IMR-90 (cell line): ENCODE measurements around the gene CEACAM3. TPM values are rescaled to one million over a fixed set of nuclear protein-coding genes. Genes with fewer than 3 reads are reported as not detected.
A peak's percentile ranks its signal among the peaks of the same experiment; 100 is the strongest.

Source experiments
- ATAC-seq: fragments of 200-7000 bp; cut with Tn5 transposase; 2 replicates; pipeline ENCODE4 v1.9.1; 2020; ENCODE audit warnings: low read depth, mild to moderate bottlenecking, moderate library complexity
- BruUV-seq: library from RNA; stranded (reverse); fragments of 400-500 nt; replicated peaks from 2 replicates; lab custom pipeline; 2021; lab: Mats Ljungman, UMichigan
- CTCF ChIA-PET: fragments of 300-600 bp; formaldehyde crosslinking; extraction: SDS; loops from one replicate; lab custom pipeline; 2021; ENCODE audit warnings: antibody characterized with exemption; lab: Yijun Ruan, JAX
- POLR2A ChIA-PET: fragments of 300-600 bp; sonication (Branson Sonifier 250); formaldehyde crosslinking; loops from one replicate; lab custom pipeline; 2022; ENCODE audit warnings: antibody characterized with exemption; ENCODE audit not compliant: unreplicated experiment; lab: Charles Lee
- DNase-seq: peaks from one replicate; pipeline ENCODE4 v3.0.0; 2013
- H2AFZ ChIP-seq: replicated peaks from 2 replicates; pipeline ENCODE3; 2013; ENCODE audit warnings: low read length, mild to moderate bottlenecking; ENCODE audit not compliant: poor library complexity
- H2AK5ac ChIP-seq: 2 replicates; pipeline ENCODE4 v1.6.1; 2013; ENCODE audit warnings: low read depth, low read length, inconsistent platforms
- H2AK9ac ChIP-seq: replicated peaks from 2 replicates; pipeline ENCODE3; 2013; ENCODE audit warnings: mild to moderate bottlenecking, low read depth, low read length, moderate library complexity; ENCODE audit not compliant: poor library complexity
- H2BK120ac ChIP-seq: 2 replicates; pipeline ENCODE4 v1.6.1; 2013; ENCODE audit warnings: low read depth, low read length, inconsistent platforms
- H2BK15ac ChIP-seq: 3 replicates; pipeline ENCODE4 v1.6.1; 2013; ENCODE audit warnings: low read depth, low read length, inconsistent platforms
- H2BK20ac ChIP-seq: 2 replicates; pipeline ENCODE4 v1.6.1; 2013; ENCODE audit warnings: low read depth, mild to moderate bottlenecking, inconsistent platforms, low read length, moderate library complexity
- H2BK5ac ChIP-seq: 2 replicates; pipeline ENCODE4 v1.6.1; 2013; ENCODE audit warnings: mild to moderate bottlenecking, low read depth, low read length, inconsistent platforms; ENCODE audit not compliant: poor library complexity, severe bottlenecking
- H3K14ac ChIP-seq: replicated peaks from 2 replicates; pipeline ENCODE4 v1.6.1; 2013; ENCODE audit warnings: low read depth, low read length, inconsistent platforms
- H3K18ac ChIP-seq: 2 replicates; pipeline ENCODE4 v1.6.1; 2013; ENCODE audit warnings: low read depth, low read length, control low read depth
- H3K23ac ChIP-seq: 2 replicates; pipeline ENCODE4 v1.6.1; 2013; ENCODE audit warnings: low read depth, low read length, inconsistent platforms
- H3K27ac ChIP-seq: 2 replicates; pipeline ENCODE4 v1.5.1; 2013; ENCODE audit warnings: mild to moderate bottlenecking, control low read depth, low read length; ENCODE audit not compliant: insufficient read depth
- H3K27me3 ChIP-seq: 2 replicates; pipeline ENCODE4 v1.6.1; 2013; ENCODE audit warnings: low read length; ENCODE audit not compliant: control insufficient read depth, insufficient read depth
- H3K36me3 ChIP-seq: 2 replicates; pipeline ENCODE4 v1.6.1; 2013; ENCODE audit warnings: low read length, mixed read lengths; ENCODE audit not compliant: control insufficient read depth, insufficient read depth
- H3K4ac ChIP-seq: 2 replicates; pipeline ENCODE4 v1.6.1; 2013; ENCODE audit warnings: low read depth, low read length, inconsistent platforms
- H3K4me1 ChIP-seq: 2 replicates; pipeline ENCODE4 v1.6.1; 2013; ENCODE audit warnings: low read length, mixed read lengths; ENCODE audit not compliant: control insufficient read depth, insufficient read depth
- H3K4me2 ChIP-seq: 2 replicates; pipeline ENCODE4 v1.6.1; 2013; ENCODE audit warnings: low read depth, mild to moderate bottlenecking, control low read depth, low read length, moderate library complexity
- H3K4me3 ChIP-seq: 2 replicates; pipeline ENCODE4 v1.5.1; 2013; ENCODE audit warnings: low read depth, mild to moderate bottlenecking, control low read depth, low read length, moderate library complexity; ENCODE audit not compliant: insufficient read depth
- H3K56ac ChIP-seq: 2 replicates; pipeline ENCODE4 v1.6.1; 2013; ENCODE audit warnings: low read length, inconsistent platforms; ENCODE audit not compliant: insufficient read depth; ENCODE audit errors: extremely low read depth
- H3K79me1 ChIP-seq, 2 experiments: 2 replicates each; pipeline ENCODE4 v1.6.1; 2013; ENCODE audit warnings: low read length in 2 of 2, inconsistent platforms in 1 of 2, low read depth in 1 of 2
- H3K9ac ChIP-seq: 2 replicates; pipeline ENCODE4 v1.6.1; 2013; ENCODE audit warnings: low read depth, low read length, control low read depth
- H3K9me1 ChIP-seq: 2 replicates; pipeline ENCODE4 v1.6.1; 2013; ENCODE audit warnings: low read length, inconsistent platforms; ENCODE audit not compliant: insufficient read depth
- H3K9me3 ChIP-seq: 2 replicates; pipeline ENCODE4 v1.6.1; 2013; ENCODE audit warnings: low read length; ENCODE audit not compliant: control insufficient read depth, insufficient read depth
- H4K20me1 ChIP-seq: 2 replicates; pipeline ENCODE4 v1.6.1; 2013; ENCODE audit warnings: low read length, inconsistent platforms; ENCODE audit not compliant: insufficient read depth
- H4K5ac ChIP-seq: 2 replicates; pipeline ENCODE4 v1.6.1; 2013; ENCODE audit warnings: mild to moderate bottlenecking, low read depth, low read length, control low read depth
- H4K8ac ChIP-seq, 2 experiments: 2 replicates each; pipeline ENCODE4 v1.6.1; 2013; ENCODE audit warnings: low read depth in 2 of 2, low read length in 2 of 2, control low read depth in 1 of 2, inconsistent platforms in 1 of 2
- H4K91ac ChIP-seq: 2 replicates; pipeline ENCODE4 v1.6.1; 2013; ENCODE audit warnings: low read depth, low read length, inconsistent platforms; ENCODE audit not compliant: insufficient read depth
- CHD1 ChIP-seq: IDR thresholded peaks from 2 replicates; pipeline ENCODE4 v1.6.1; 2012; ENCODE audit warnings: low read depth, low read length, improper control_type of control experiment
- FOS ChIP-seq: fragments of 150-350 bp; IDR thresholded peaks from 2 replicates; pipeline ENCODE4 v1.6.1; 2016; ENCODE audit warnings: low read depth, low read length
- MAZ ChIP-seq: IDR thresholded peaks from 2 replicates; pipeline ENCODE4 v1.6.1; 2012; ENCODE audit warnings: low read depth, mild to moderate bottlenecking, low read length, improper control_type of control experiment, moderate library complexity, borderline replicate concordance
- MXI1 ChIP-seq: IDR thresholded peaks from 2 replicates; pipeline ENCODE4 v1.6.1; 2012; ENCODE audit warnings: low read depth, mild to moderate bottlenecking, low read length, moderate library complexity, borderline replicate concordance
- RFX5 ChIP-seq: IDR thresholded peaks from 2 replicates; pipeline ENCODE4 v1.8.0; 2012; ENCODE audit warnings: low read depth, mild to moderate bottlenecking, low read length, moderate library complexity
- WGBS, 2 experiments: methylation state at CpG; one replicate each; pipeline versions ENCODE4 v1.1.5 to v1.1.7; 2013; ENCODE audit warnings: missing lambda C conversion rate in 2 of 2; ENCODE audit not compliant: insufficient read length in 1 of 2; ENCODE audit errors: extremely low coverage in 2 of 2; 5-methylcytosine and 5-hydroxymethylcytosine counted together
- dilution Hi-C: fragments of 300-500 bp; cut with HindIII; formaldehyde crosslinking; loops from one replicate; pipeline ENCODE4 v1.14.3; 2018; ENCODE audit warnings: low sequenced_read_pairs; ENCODE audit not compliant: unreplicated experiment
- in situ Hi-C: fragments of 300-500 bp; cut with MboI; formaldehyde crosslinking; loops from 3 replicates; pipeline ENCODE4 v1.14.3; 2019; ENCODE audit warnings: low sequenced_read_pairs, inconsistent platforms, mixed read lengths
- intact Hi-C: fragments of 100-400 bp; cut with micrococcal nuclease; formaldehyde crosslinking; loops from 2 replicates; pipeline ENCODE4 v1.10.0; 2022
- polyA plus RNA-seq, 3 experiments: library from polyadenylated mRNA; depleted of rRNA; stranded (reverse); fragments of >200 nt; gene quantifications; 2 replicates each; pipeline ENCODE4 v1.2.3, GENCODE V29; 2012; ENCODE audit warnings: low replicate concordance in 1 of 3
- total RNA-seq: library from RNA; depleted of rRNA; stranded (reverse); fragments of >200 nt; gene quantifications from 2 replicates; pipeline ENCODE4 v1.2.3, GENCODE V29; 2012
- TF ChIP-seq, protein P1 (sequence below): fragments of 150-350 bp; IDR thresholded peaks from 2 replicates; pipeline ENCODE4 v1.6.1; 2017; ENCODE audit warnings: mild to moderate bottlenecking, antibody characterized with exemption, low read length, low read depth
- TF ChIP-seq, protein P2 (sequence below): conservative IDR thresholded peaks from 2 replicates; pipeline ENCODE4 v1.5.1; 2012; ENCODE audit warnings: mild to moderate bottlenecking, low read depth, low read length, improper control_type of control experiment

CEACAM3 gene
- total and polyA plus RNA-seq, 2 of the 4 experiments (the other 2 are of a cell fraction), result not detected

DNA sequence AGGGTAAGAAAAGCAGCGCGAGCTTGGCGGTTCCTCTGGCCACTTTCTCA is 48.4 kb downstream of the CEACAM3 start, which contains the start of gene DMRTC2:
TSS of gene DMRTC2 (plus strand) at position 42 of the 50 bp plus-strand sequence. CDS start 2,387 bp downstream, outside the sequence.
- Histone ChIP-seq H3K27ac (no peak within 1 kb of the TSS), H2BK20ac (no peak within 1 kb of the TSS), H2AK5ac (no peak within 1 kb of the TSS), H4K91ac (no peak within 1 kb of the TSS), H3K4me1 (no peaks in the 10 kb centered on the region), H3K23ac (no peak within 1 kb of the TSS), H4K5ac (no peak within 1 kb of the TSS), H3K4me3 (no peak within 1 kb of the TSS), H3K27me3 (peaks cover 6% of the 10 kb centered on the region), H3K14ac (no peak within 1 kb of the TSS), H2AK9ac (peak within 1 kb of the TSS; percentile 52), H4K8ac (no peak within 1 kb of the TSS), H3K9me1 (no peaks in the 10 kb centered on the region), H3K79me1 (no peaks in the 10 kb centered on the region), H3K56ac (no peak within 1 kb of the TSS), H3K9me3 (no peaks in the 10 kb centered on the region), H2BK15ac (no peak within 1 kb of the TSS), H2BK5ac (no peak within 1 kb of the TSS), H2AFZ (no peak within 1 kb of the TSS), H3K4ac (no peak within 1 kb of the TSS), H3K36me3 (no peaks in the 10 kb centered on the region), H3K4me2 (no peak within 1 kb of the TSS), H2BK120ac (no peak within 1 kb of the TSS), H3K9ac (no peak within 1 kb of the TSS), H4K20me1 (no peaks in the 10 kb centered on the region), H3K18ac (no peak within 1 kb of the TSS)
- in situ Hi-C loops (no loop called here), intact Hi-C loops (no loop called here), dilution Hi-C loops (no loop called here)
- no TSS peak for BruUV-seq
- no peak for ATAC-seq
- no peak for DNase-seq
- TF ChIP-seq RFX5 (no peak), MXI1 (no peak), MAZ (no peak), FOS (no peak), CHD1 (no peak)
- TF ChIP-seq, protein P1, sequence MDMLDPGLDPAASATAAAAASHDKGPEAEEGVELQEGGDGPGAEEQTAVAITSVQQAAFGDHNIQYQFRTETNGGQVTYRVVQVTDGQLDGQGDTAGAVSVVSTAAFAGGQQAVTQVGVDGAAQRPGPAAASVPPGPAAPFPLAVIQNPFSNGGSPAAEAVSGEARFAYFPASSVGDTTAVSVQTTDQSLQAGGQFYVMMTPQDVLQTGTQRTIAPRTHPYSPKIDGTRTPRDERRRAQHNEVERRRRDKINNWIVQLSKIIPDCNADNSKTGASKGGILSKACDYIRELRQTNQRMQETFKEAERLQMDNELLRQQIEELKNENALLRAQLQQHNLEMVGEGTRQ, result no peak
- TF ChIP-seq, protein P2, sequence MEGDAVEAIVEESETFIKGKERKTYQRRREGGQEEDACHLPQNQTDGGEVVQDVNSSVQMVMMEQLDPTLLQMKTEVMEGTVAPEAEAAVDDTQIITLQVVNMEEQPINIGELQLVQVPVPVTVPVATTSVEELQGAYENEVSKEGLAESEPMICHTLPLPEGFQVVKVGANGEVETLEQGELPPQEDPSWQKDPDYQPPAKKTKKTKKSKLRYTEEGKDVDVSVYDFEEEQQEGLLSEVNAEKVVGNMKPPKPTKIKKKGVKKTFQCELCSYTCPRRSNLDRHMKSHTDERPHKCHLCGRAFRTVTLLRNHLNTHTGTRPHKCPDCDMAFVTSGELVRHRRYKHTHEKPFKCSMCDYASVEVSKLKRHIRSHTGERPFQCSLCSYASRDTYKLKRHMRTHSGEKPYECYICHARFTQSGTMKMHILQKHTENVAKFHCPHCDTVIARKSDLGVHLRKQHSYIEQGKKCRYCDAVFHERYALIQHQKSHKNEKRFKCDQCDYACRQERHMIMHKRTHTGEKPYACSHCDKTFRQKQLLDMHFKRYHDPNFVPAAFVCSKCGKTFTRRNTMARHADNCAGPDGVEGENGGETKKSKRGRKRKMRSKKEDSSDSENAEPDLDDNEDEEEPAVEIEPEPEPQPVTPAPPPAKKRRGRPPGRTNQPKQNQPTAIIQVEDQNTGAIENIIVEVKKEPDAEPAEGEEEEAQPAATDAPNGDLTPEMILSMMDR, result no peak
- ChIA-PET POLR2A (no interaction called here), CTCF (no interaction called here)
- no CpG with 5 or more reads among the region's 3 CpGs for WGBS, 2 experiments
